Measurements from ENCODE around the gene FBXW11. TPM values are rescaled to one million over a fixed set of nuclear protein-coding genes. Genes with fewer than 3 reads are reported as not detected.

Gene FBXW11
- total and polyA plus RNA-seq, 2 of the 8 experiments (the other 6 are each of a cell fraction or from before 2014, with no cell fraction given) = 45.0 to 75.6 TPM

- no peaks in the 10 kb centered on the region; a peak in 1 of 7 replicates for H3K4me1 ChIP-seq (replicated peaks in 1 of 4; ENCODE audit: control insufficient read depth in 3 of 4, insufficient read depth in 4 of 4, low read length in 3 of 4)
- H3K56ac ChIP-seq (replicated peaks; ENCODE audit: insufficient read length, low read depth, low read length) = no peak overlapping the region
- no peak overlapping the region for H2BK5ac ChIP-seq (ENCODE audit: low read depth, low read length)
- H3K14ac ChIP-seq (ENCODE audit: insufficient read length) = no peak overlapping the region
- no peak overlapping the region for H4K91ac ChIP-seq (replicated peaks; ENCODE audit: insufficient read length, low read length)
- H2BK120ac ChIP-seq (replicated peaks; ENCODE audit: low read depth, low read length) = no peak overlapping the region
- FAIRE-seq (no peak), DNase-seq (ENCODE audit: low read depth in 1 of 2, low spot score in 2 of 2) (no peak)
- POLR2A ChIA-PET (ENCODE audit: partially characterized antibody) = no interaction called here
- H3K18ac ChIP-seq (ENCODE audit: extremely low read depth, low read length) = no peak overlapping the region
- H4K8ac ChIP-seq (ENCODE audit: extremely low read depth, insufficient read depth, low read length) = no peak overlapping the region
- no peak overlapping the region for H2BK12ac ChIP-seq (ENCODE audit: low read depth, low read length)
- no peak overlapping the region for H3K9ac ChIP-seq (replicated peaks in 1 of 4; ENCODE audit: extremely low read depth in 1 of 4, low read depth in 3 of 4, low read length in 3 of 4)
- no peaks in the 10 kb centered on the region for H3K79me2 ChIP-seq (ENCODE audit: control insufficient read depth in 1 of 2, insufficient read depth in 2 of 2, low read length in 2 of 2)
- H3K23me2 ChIP-seq (ENCODE audit: low read depth, low read length) = no peaks in the 10 kb centered on the region
- H2BK20ac ChIP-seq (ENCODE audit: low read length) = no peak overlapping the region
- H2AFZ ChIP-seq (ENCODE audit: low read length) = no peak overlapping the region
- no peaks in the 10 kb centered on the region for H4K20me1 ChIP-seq (replicated peaks in 1 of 2; ENCODE audit: control insufficient read depth in 1 of 2, insufficient read depth in 2 of 2, low read length in 2 of 2)
- no peaks in the 10 kb centered on the region for H3K27me3 ChIP-seq (replicated peaks in 1 of 4; ENCODE audit: control insufficient read depth in 3 of 4, extremely low read depth in 1 of 4, insufficient read depth in 3 of 4, low read length in 3 of 4)
- H3K36me3 ChIP-seq (ENCODE audit: control insufficient read depth in 2 of 4, insufficient read depth in 4 of 4, low read length in 3 of 4) = no peaks in the 10 kb centered on the region
- no peak overlapping the region for H2AK5ac ChIP-seq (ENCODE audit: low read depth, low read length)
- TF ChIP-seq TAF7 (optimal IDR thresholded peaks at IDR 0.05; ENCODE audit: borderline replicate concordance, low read depth, low read length) (no peak), SUZ12 (IDR thresholded peaks at IDR 0.05; ENCODE audit: low read length) (no peak), CEBPB (IDR thresholded peaks at IDR 0.05; ENCODE audit: low read depth, low read length) (no peak), RXRA (IDR thresholded peaks at IDR 0.05; ENCODE audit: insufficient read depth, low read depth, low read length) (no peak), JUND (IDR thresholded peaks at IDR 0.05; ENCODE audit: low read length) (no peak), GABPA (IDR thresholded peaks at IDR 0.05; ENCODE audit: borderline replicate concordance, insufficient read depth, low read length) (no peak), TCF12 (IDR thresholded peaks at IDR 0.05; ENCODE audit: low read depth, low read length) (no peak), POLR2AphosphoS5 (IDR thresholded peaks at IDR 0.05; ENCODE audit: low read depth, low read length) (no peak), NANOG (IDR thresholded peaks at IDR 0.05; ENCODE audit: insufficient read depth, low read depth, low read length, poor library complexity, severe bottlenecking) (no peak)
- H3K79me1 ChIP-seq (ENCODE audit: low read depth, low read length) = no peaks in the 10 kb centered on the region
- peaks cover 7 to 13% of the 10 kb centered on the region in 2 experiments; a peak in 2 of 4 replicates for H3K9me3 ChIP-seq (ENCODE audit: insufficient read depth in 2 of 2, low read depth in 1 of 2, low read length in 1 of 2)
- no peak overlapping the region for H3K23ac ChIP-seq (ENCODE audit: insufficient read length)
- no peak overlapping the region for H3K4me2 ChIP-seq (ENCODE audit: insufficient read depth in 1 of 2, low read depth in 2 of 2, low read length in 2 of 2)
- H4K5ac ChIP-seq (ENCODE audit: insufficient read length, low read depth, low read length) = no peak overlapping the region
- no peak overlapping the region for H3K4ac ChIP-seq (replicated peaks; ENCODE audit: insufficient read length, low read depth, low read length)
- no peak overlapping the region for H3K27ac ChIP-seq (ENCODE audit: low read depth, low read length)
- no peak overlapping the region for H3K4me3 ChIP-seq (ENCODE audit: extremely low read depth in 1 of 4, insufficient read depth in 2 of 4, low read depth in 3 of 4, low read length in 4 of 4)
- CTCF ChIA-PET (ENCODE audit: partially characterized antibody) = interaction anchor here (0.6 kb wide), 1 partner anchor 45 kb away, joined by 3 read pairs; no protein-coding TSS in a partner anchor
- 95% methylated on average over 4 of the region's 4 CpGs; no CpG with 5 or more reads in 1 of the 2 experiments for WGBS, 2 experiments (ENCODE audit: extremely low coverage in 1 of 2, insufficient coverage in 1 of 2, insufficient read length in 1 of 2, insufficient replicate concordance in 2 of 2, low coverage in 1 of 2, low lambda C conversion rate in 2 of 2, missing lambda C conversion rate in 1 of 2)
- H2BK15ac ChIP-seq (ENCODE audit: low read length) = no peak overlapping the region
Observed at GRCh38 chr5:172031894-172032461, 25.5 kb upstream of the FBXW11 start.

Data from H1 (cell line).